Right lobe of liver (tissue), 4 donors: Measurements from ENCODE around the gene PRR7.
"Not testable (repeated sequence)": the region's sequence is repeated elsewhere in the genome, so short reads cannot be mapped to it uniquely, and the experiment has no call there.

Experiments used
- POLR2A ChIP-seq: fragments of 450-650 bp; IDR thresholded peaks from one replicate; pipeline ENCODE4 v1.6.1; 2017; ENCODE audit warnings: antibody characterized with exemption, mild to moderate bottlenecking
- TF ChIP-seq, protein P1 (sequence below), 4 donors: fragments of 200-600 bp in 3 of 4; fragments of 450-650 bp in 1 of 4; IDR thresholded peaks; one replicate each; pipeline versions ENCODE4 v1.5.1 to v1.8.0; 2016 to 2022; ENCODE audit warnings: antibody characterized with exemption in 4 of 4, mild to moderate bottlenecking in 2 of 4
- donor health status: DM: no; HTN: no; CAD: no.
- donor health status: DM: no; HTN: no; CAD: no.
- donor health status: DM: no; HTN: yes; CAD: no.

DNA sequence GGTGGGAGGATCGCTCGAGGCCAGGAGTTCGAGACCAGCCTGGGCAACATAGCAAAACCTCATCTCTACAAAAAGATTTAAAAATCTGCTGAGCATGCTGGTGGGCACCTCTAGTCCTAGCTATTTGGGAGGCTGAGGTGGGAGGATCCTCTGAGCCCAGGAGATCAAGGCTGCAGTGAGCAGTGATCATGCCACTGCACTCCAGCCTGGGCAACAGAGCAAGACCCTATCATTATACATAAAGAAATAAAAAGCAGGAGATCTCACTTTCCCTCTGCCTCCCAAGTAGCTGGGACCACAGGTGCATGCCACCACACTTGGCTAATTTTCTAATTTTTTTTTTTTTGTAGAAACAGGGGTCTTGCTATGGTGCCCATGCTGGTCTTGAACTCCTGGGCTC, 39.1 kb downstream of the PRR7 start:
- TF ChIP-seq, protein P1, sequence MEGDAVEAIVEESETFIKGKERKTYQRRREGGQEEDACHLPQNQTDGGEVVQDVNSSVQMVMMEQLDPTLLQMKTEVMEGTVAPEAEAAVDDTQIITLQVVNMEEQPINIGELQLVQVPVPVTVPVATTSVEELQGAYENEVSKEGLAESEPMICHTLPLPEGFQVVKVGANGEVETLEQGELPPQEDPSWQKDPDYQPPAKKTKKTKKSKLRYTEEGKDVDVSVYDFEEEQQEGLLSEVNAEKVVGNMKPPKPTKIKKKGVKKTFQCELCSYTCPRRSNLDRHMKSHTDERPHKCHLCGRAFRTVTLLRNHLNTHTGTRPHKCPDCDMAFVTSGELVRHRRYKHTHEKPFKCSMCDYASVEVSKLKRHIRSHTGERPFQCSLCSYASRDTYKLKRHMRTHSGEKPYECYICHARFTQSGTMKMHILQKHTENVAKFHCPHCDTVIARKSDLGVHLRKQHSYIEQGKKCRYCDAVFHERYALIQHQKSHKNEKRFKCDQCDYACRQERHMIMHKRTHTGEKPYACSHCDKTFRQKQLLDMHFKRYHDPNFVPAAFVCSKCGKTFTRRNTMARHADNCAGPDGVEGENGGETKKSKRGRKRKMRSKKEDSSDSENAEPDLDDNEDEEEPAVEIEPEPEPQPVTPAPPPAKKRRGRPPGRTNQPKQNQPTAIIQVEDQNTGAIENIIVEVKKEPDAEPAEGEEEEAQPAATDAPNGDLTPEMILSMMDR (IDR thresholded peaks at IDR 0.05) = not testable (repeated sequence)
- not testable (repeated sequence) for TF ChIP-seq POLR2A
